Measurements from ENCODE around the gene TTC39C.
A peak's percentile ranks its signal among the peaks of the same experiment; 100 is the strongest.

Gene TTC39C

GRCh38 chr18:23998018-23998417 lies 16.5 kb upstream of the TTC39C start:
- no peaks in the 10 kb centered on the region for H3K9me3 Mint-ChIP-seq
- H3K36me3 Mint-ChIP-seq (ENCODE audit: insufficient read depth): peaks cover 3% of the 10 kb centered on the region
- no peak for DNase-seq (ENCODE audit: low spot score in 2 of 2)
- peak overlapping the region; percentile 89 for H3K27ac Mint-ChIP-seq (ENCODE audit: low read depth)
- peaks cover 49% of the 10 kb centered on the region for H3K4me1 Mint-ChIP-seq
- H3K27me3 Mint-ChIP-seq: no peaks in the 10 kb centered on the region
- no peak for ATAC-seq (replicated peaks; ENCODE audit: extremely low read depth, poor library complexity, severe bottlenecking)
- no peak overlapping the region for H3K4me3 Mint-ChIP-seq

DNA sequence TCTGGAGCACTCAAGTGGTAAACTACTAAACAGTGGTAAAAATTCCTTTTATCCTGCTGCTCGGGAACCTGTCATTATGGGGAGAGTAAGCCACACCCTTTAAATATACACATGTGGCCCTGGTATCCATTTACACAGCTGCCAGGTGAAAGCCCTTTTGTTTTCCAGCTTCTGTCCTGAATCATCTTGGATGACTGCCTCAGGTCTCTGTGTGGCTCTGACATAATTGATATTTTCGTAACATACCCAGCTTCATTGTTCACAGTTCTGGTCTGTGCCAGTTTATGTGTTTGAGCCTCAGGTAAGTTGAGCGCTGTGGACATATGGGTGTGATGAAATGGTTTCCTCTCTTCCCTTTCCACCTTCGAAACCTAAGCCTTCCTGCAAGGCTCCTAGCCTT lies 15.7 kb upstream of the TTC39C start:
- Mint-ChIP-seq H3K27ac (ENCODE audit: low read depth) (peak overlapping the region; percentile 56), H3K4me3 (no peak overlapping the region), H3K9me3 (no peaks in the 10 kb centered on the region), H3K36me3 (ENCODE audit: insufficient read depth) (peaks cover 3% of the 10 kb centered on the region), H3K4me1 (peaks cover 52% of the 10 kb centered on the region), H3K27me3 (no peaks in the 10 kb centered on the region)
- no peak for DNase-seq (ENCODE audit: low spot score in 2 of 2)
- no peak for ATAC-seq (replicated peaks; ENCODE audit: extremely low read depth, poor library complexity, severe bottlenecking)

DNA sequence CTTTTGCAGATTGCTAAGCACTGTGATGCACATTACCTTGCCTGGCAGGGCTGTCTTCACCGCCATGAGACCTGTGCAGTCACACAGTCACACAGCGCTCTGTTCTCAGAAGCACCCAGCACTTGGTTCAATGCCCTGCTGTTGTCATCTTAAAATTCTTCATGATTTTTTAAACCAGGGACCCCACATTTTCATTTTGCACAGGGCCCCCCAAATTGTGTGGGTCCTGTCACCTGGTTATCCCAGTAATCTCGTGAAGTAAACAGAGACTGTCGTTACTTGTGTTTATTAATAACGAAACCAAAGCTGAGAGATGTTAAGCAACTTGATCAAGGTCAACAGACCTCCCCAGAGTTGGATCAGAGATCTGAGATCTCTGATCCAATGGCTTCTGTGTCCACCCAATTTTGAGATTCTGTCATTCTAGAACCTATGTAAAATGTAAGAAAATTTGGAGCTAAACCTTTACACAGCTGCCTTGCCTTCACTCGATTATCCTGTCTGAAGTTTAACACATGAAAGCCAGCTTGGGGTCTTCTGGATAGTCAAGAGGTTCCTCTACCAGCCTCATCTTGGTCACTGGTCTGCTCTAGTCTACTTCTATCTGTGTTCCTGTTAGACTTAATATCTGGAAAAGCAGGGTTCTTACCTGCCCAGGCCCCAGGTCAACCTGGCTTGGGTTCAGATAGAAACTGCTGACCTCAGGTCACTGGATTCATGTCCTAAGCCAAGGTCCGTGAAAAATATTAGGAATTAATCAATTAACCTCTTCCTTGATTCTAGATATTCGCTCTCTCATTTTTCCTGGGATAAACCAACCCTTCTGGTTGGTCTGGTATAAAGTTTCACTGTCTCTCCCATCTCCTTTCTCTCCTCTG lies 13.7 kb upstream of the TTC39C start:
- Mint-ChIP-seq H3K9me3 (no peaks in the 10 kb centered on the region), H3K27me3 (no peaks in the 10 kb centered on the region), H3K27ac (ENCODE audit: low read depth) (peak overlapping the region; percentile 56), H3K4me1 (peaks cover 51% of the 10 kb centered on the region), H3K36me3 (ENCODE audit: insufficient read depth) (no peaks in the 10 kb centered on the region), H3K4me3 (peak overlapping the region; percentile 55)
- peak; percentile 71 for ATAC-seq (replicated peaks; ENCODE audit: extremely low read depth, poor library complexity, severe bottlenecking)
- no peak for DNase-seq (ENCODE audit: low spot score in 2 of 2)

GRCh38 chr18:24002479-24002878 lies 12.1 kb upstream of the TTC39C start:
- H3K4me1 Mint-ChIP-seq: peaks cover 51% of the 10 kb centered on the region
- no peak for ATAC-seq (replicated peaks; ENCODE audit: extremely low read depth, poor library complexity, severe bottlenecking)
- no peaks in the 10 kb centered on the region for H3K9me3 Mint-ChIP-seq
- no peaks in the 10 kb centered on the region for H3K36me3 Mint-ChIP-seq (ENCODE audit: insufficient read depth)
- peak overlapping the region; percentile 55 for H3K4me3 Mint-ChIP-seq
- no peaks in the 10 kb centered on the region for H3K27me3 Mint-ChIP-seq
- H3K27ac Mint-ChIP-seq (ENCODE audit: low read depth): peak overlapping the region; percentile 56
- DNase-seq (ENCODE audit: low spot score in 2 of 2): no peak

DNA sequence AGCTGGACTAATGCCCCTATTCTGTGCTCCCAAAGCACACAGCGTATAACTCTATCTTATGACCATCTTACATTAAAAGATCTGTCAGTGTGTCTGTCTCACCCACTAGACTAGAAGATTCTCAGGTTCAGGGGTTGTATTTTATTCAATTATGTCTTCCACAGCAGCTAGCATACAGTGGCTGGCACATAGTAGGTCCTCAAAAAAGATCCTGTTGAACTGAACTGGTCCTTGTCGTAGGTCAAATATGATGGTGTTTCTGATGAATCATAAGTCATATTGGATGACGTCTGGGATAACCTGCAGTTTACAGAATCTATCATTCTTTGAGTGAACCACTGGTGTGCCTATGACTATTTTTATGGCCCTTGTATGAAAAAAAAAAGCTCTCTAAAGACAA lies 11.3 kb upstream of the TTC39C start:
- Mint-ChIP-seq H3K9me3 (no peaks in the 10 kb centered on the region), H3K27ac (ENCODE audit: low read depth) (peak overlapping the region; percentile 56), H3K4me3 (peak overlapping the region; percentile 55), H3K4me1 (peaks cover 51% of the 10 kb centered on the region), H3K36me3 (ENCODE audit: insufficient read depth) (no peaks in the 10 kb centered on the region), H3K27me3 (no peaks in the 10 kb centered on the region)
- no peak for ATAC-seq (replicated peaks; ENCODE audit: extremely low read depth, poor library complexity, severe bottlenecking)
- DNase-seq (ENCODE audit: low spot score in 2 of 2): no peak

DNA sequence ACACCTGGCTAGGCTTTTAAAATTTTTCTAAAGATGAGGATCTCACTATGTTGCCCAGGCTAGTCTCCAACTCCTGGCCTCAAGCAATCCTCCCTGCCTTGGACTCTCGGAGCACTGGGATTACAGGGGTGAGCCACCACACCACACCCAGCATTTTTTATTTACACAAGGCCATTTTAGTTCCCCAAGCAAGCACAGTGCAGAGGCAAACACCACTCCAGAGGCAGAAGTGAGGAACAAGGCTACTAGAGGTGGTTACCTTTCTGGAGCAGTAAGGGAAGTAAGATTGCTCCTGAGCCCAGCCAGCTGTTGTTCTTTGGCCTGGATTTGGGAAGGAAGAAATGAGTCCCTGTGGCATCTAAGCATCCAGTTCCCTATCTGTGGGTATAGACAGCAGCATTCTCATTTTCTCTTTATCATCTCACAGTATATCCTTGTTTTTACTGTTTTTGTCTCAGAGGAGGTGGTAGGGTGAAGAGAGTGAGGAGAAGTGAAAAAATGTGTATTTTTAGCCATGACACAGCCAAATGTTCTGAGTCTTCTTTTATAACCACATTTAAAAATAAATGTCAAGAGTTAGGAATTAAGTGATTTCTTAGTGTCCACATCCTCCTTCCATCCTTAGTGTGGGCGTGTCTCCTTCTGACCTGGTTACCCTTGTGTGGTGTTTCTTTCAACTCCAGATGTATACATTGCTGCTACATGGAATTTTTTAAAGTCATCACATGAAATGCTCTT lies 10.5 kb upstream of the TTC39C start:
- Mint-ChIP-seq H3K36me3 (ENCODE audit: insufficient read depth) (no peaks in the 10 kb centered on the region), H3K27me3 (no peaks in the 10 kb centered on the region), H3K4me3 (no peak overlapping the region), H3K27ac (ENCODE audit: low read depth) (peak overlapping the region; percentile 56), H3K9me3 (no peaks in the 10 kb centered on the region), H3K4me1 (peaks cover 58% of the 10 kb centered on the region)
- no peak for DNase-seq (ENCODE audit: low spot score in 2 of 2)
- ATAC-seq (replicated peaks; ENCODE audit: extremely low read depth, poor library complexity, severe bottlenecking): no peak

DNA sequence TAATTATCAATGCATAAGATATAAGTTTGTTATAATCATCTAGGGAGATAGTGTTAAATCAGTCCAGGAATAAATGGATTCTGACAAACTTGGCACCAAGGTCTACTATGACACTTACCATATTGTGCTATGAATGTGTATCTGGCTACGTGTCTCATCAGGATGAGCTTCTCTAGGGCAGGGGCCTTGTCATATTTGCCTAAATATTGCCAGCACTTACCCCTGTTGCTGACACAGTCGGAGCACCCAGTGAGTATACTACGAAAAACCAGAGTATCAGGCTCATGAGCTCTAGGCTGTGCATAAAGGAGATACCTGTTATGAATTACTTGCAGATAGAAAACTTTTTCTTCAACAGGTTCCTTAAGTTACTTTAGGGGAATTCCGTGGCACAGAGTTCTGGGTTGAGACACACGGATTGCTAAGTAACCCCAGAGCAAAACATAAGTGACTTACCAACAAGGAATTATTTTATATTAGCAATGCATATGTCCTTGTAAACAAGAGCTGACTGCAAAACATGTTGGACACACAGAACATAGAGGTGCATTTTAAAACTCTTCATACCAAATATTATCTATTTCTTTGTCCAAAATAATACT lies 7.7 kb upstream of the TTC39C start:
- Mint-ChIP-seq H3K4me3 (no peak overlapping the region), H3K9me3 (no peaks in the 10 kb centered on the region), H3K27me3 (no peaks in the 10 kb centered on the region), H3K36me3 (ENCODE audit: insufficient read depth) (peaks cover 2% of the 10 kb centered on the region), H3K27ac (ENCODE audit: low read depth) (no peak overlapping the region), H3K4me1 (peaks cover 64% of the 10 kb centered on the region)
- DNase-seq (ENCODE audit: low spot score in 2 of 2) (no peak), ATAC-seq (replicated peaks; ENCODE audit: extremely low read depth, poor library complexity, severe bottlenecking) (no peak)

GRCh38 chr18:24009246-24009645 lies 5.3 kb upstream of the TTC39C start:
- peaks cover 5% of the 10 kb centered on the region for H3K36me3 Mint-ChIP-seq (ENCODE audit: insufficient read depth)
- H3K4me3 Mint-ChIP-seq: peak overlapping the region; percentile 75
- H3K9me3 Mint-ChIP-seq: no peaks in the 10 kb centered on the region
- peak overlapping the region; percentile 68 for H3K27ac Mint-ChIP-seq (ENCODE audit: low read depth)
- DNase-seq (ENCODE audit: low spot score in 2 of 2) (no peak), ATAC-seq (replicated peaks; ENCODE audit: extremely low read depth, poor library complexity, severe bottlenecking) (no peak)
- H3K4me1 Mint-ChIP-seq: peaks cover 55% of the 10 kb centered on the region
- no peaks in the 10 kb centered on the region for H3K27me3 Mint-ChIP-seq

GRCh38 chr18:24009651-24010333 lies 4.8 kb upstream of the TTC39C start:
- ATAC-seq (replicated peaks; ENCODE audit: extremely low read depth, poor library complexity, severe bottlenecking): no peak
- Mint-ChIP-seq H3K4me1 (peaks cover 49% of the 10 kb centered on the region), H3K27ac (ENCODE audit: low read depth) (peak overlapping the region; percentile 68), H3K4me3 (peak overlapping the region; percentile 75), H3K36me3 (ENCODE audit: insufficient read depth) (peaks cover 5% of the 10 kb centered on the region), H3K27me3 (no peaks in the 10 kb centered on the region), H3K9me3 (no peaks in the 10 kb centered on the region)
- DNase-seq (ENCODE audit: low spot score in 2 of 2): no peak

- DNase-seq (ENCODE audit: low spot score in 2 of 2): no peak
- ATAC-seq (replicated peaks; ENCODE audit: extremely low read depth, poor library complexity, severe bottlenecking): no peak
- H3K9me3 Mint-ChIP-seq: no peaks in the 10 kb centered on the region
- peaks cover 53% of the 10 kb centered on the region for H3K4me1 Mint-ChIP-seq
- peak overlapping the region; percentile 78 for H3K27ac Mint-ChIP-seq (ENCODE audit: low read depth)
- peaks cover 12% of the 10 kb centered on the region for H3K36me3 Mint-ChIP-seq (ENCODE audit: insufficient read depth)
- no peaks in the 10 kb centered on the region for H3K27me3 Mint-ChIP-seq
- H3K4me3 Mint-ChIP-seq: peak overlapping the region; percentile 75
These were observed 3.9 kb upstream of the TTC39C start for GRCh38 chr18:24010673-24011072.

DNA sequence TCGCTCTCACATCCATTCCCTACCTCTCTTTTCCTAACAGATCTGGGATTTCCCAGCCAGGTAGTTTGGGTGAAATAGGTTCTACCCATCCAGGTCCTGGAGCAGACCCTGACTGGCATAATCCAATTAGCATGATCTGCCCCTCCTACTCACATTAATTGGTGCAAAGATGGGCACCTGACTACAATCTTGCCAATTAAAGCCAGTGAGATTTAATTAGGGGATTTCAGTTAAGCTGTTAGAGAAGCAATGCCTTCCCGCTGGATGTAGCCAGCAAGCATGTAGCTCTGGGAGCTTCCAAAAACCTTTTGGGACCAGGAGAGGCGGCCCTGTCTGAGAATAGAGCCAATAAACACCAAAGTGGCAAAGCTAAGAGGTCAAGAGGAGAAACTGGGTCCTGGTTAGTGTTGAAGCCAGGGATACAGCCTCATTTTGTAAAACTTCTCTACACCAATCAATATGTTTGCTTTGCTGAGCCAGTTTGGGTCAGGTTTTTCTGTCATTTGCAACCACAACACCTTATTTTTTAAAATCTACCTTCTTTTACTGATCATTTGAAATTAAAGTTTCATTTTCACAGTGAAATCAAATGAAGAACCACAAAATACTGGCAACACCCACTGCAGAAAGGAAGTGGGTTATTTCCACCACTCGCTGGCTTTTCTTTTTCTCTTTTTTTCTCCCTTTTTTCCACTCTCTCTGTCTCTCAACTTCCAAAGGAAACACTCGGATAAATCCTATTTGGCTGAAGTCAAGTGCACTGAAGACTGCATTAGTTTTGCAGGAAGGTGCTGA lies 3.2 kb upstream of the TTC39C start:
- H3K27me3 Mint-ChIP-seq: no peaks in the 10 kb centered on the region
- peak overlapping the region; percentile 75 for H3K4me3 Mint-ChIP-seq
- H3K9me3 Mint-ChIP-seq: no peaks in the 10 kb centered on the region
- peaks cover 12% of the 10 kb centered on the region for H3K36me3 Mint-ChIP-seq (ENCODE audit: insufficient read depth)
- DNase-seq (ENCODE audit: low spot score in 2 of 2) (no peak), ATAC-seq (replicated peaks; ENCODE audit: extremely low read depth, poor library complexity, severe bottlenecking) (peak; percentile 20)
- peaks cover 59% of the 10 kb centered on the region for H3K4me1 Mint-ChIP-seq
- peak overlapping the region; percentile 78 for H3K27ac Mint-ChIP-seq (ENCODE audit: low read depth)

- H3K9me3 Mint-ChIP-seq: no peaks in the 10 kb centered on the region
- DNase-seq (ENCODE audit: low spot score in 2 of 2): no peak
- H3K27ac Mint-ChIP-seq (ENCODE audit: low read depth): peak overlapping the region; percentile 78
- no peak for ATAC-seq (replicated peaks; ENCODE audit: extremely low read depth, poor library complexity, severe bottlenecking)
- H3K27me3 Mint-ChIP-seq: no peaks in the 10 kb centered on the region
- H3K36me3 Mint-ChIP-seq (ENCODE audit: insufficient read depth): peaks cover 16% of the 10 kb centered on the region
- H3K4me1 Mint-ChIP-seq: peaks cover 73% of the 10 kb centered on the region
- H3K4me3 Mint-ChIP-seq: peak overlapping the region; percentile 75
These were observed 1.5 kb upstream of the TTC39C start for GRCh38 chr18:24013051-24013450.

Measured in central memory CD8-positive, alpha-beta T cell (primary cell).